GM19468 (cell line): ENCODE results near the gene TXNL4B.

Experiments
- ATAC-seq: cut with Tn5 transposase; IDR thresholded peaks from one replicate; pipeline ENCODE4 v1.9.1; 2021; ENCODE audit warnings: mild to moderate bottlenecking, moderate library complexity, moderate number of reproducible peaks; ENCODE audit not compliant: unreplicated experiment; ENCODE audit errors: extremely low read depth

The TXNL4B gene

DNA sequence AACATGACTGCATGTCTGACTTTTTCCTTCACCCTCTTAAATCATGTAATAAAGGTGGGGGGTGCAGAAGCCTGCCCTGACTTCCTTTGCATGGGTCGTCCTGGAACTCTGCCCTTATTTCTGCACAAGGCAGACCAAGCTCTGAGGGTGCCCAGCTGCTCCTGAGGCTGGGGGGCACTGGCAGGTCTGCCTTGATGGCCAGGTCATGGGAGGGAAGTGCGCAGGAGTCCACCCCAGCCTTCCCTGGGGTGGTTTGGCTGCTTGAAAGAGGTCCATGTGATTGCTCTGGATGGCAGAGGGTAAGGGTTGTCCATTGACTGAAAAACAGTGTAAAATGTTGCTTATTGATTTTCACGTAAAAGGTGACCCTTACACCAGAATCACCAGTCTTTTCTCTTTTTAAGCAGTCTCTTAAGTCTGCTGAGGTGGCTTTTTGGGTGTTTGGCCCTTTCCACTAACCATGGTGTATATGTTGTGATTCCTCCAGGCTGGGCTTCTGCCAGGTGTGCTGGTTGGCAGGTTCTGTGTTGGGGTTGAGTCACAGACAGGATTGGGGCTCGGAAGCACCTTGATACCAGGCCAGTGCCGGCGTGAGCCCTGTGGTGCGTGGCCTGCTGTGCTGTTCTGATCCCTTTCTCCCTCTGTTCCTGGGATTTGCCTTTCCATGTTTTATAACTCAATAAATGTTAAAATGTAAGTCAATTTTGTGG, 19.6 kb upstream of the TXNL4B start:
- ATAC-seq: no peak

- ATAC-seq: no peak
Observed at GRCh38 chr16:72112452-72112792, 19.0 kb upstream of the TXNL4B start.

- no peak for ATAC-seq
Observed at GRCh38 chr16:72111657-72112451, 18.4 kb upstream of the TXNL4B start.

GRCh38 chr16:72110662-72111615, 17.5 kb upstream of the TXNL4B start:
- no peak for ATAC-seq

- ATAC-seq: no peak
Observed at GRCh38 chr16:72109966-72110530, 16.6 kb upstream of the TXNL4B start.

DNA sequence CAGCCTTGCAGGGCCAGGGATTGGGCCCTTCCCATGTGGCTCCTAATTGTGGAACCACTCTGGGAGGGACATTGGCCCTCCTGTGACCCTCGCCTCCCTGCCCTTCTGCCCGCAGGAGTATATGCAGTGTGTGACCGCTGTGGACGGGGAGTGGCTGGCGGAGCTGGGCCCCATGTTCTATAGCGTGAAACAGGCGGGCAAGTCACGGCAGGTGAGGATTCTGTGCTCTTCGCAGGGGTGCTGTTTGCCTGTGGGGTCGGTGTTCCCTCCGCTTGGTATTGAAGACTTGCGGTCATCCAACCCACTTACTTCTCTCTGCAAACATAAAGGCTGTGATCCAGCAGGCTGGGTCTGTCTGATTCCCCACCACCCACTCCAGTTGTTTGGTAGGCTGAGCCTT, 15.9 kb upstream of the TXNL4B start:
- no peak for ATAC-seq

DNA sequence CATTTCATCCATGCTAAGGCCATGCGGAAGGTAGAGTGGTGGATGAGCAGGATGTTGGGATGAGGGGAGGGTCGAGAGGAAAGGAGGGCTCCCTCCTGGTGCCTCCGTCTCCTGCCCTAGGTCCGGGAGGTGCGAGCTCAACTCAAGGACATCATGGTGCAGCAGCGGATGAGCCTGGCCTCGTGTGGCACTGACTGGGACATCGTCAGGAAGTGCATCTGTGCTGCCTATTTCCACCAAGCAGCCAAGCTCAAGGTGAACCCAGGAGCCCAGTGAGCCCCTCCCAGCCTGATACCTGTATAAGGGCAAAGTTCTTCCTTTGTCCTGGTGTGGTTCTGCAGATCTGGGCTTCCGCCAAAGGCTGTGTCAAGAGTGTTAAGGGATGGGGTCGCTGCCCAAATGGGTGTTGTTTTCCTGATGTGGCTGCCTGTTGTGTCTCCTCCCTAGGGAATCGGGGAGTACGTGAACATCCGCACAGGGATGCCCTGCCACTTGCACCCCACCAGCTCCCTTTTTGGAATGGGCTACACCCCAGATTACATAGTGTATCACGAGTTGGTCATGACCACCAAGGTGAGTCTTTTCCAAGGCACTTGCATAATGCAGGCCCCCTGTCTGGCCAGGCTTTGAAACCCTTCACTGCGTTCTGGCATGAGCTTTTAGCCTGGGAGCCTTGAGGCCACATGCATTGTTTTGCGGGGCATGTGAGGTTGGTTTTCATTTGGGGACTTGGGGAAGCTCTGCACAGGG, 15.1 kb upstream of the TXNL4B start:
- no peak for ATAC-seq

DNA sequence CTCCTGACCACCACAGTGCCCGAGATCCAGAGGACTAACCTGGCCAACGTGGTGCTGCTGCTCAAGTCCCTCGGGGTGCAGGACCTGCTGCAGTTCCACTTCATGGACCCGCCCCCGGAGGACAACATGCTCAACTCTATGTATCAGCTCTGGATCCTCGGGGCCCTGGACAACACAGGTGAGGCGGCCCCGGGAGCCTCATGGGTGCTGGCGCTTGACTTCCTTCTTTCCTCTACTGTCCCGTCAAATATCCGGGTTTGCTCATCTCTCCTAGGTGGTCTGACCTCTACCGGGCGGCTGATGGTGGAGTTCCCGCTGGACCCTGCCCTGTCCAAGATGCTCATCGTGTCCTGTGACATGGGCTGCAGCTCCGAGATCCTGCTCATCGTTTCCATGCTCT, 14.0 kb upstream of the TXNL4B start:
- no peak for ATAC-seq

DNA sequence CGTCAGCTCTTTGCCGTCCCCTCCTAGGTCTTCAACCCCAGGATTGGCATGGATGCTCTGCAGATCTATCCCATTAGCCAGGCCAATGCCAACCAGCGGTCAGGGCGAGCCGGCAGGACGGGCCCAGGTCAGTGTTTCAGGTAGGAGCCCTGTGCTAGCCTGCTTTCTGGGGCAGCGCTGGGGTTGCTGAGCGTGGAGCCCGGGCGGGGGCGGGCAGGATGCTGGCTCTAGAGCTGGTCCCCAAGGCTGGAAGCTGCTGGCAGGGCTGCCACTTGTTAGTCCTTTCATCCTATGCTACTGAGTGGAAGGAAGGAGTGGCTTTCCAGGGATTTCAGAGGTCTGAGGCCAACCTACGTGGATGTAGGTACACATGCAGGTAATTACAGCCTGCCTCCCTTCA, 12.6 kb upstream of the TXNL4B start:
- ATAC-seq: no peak

- no peak for ATAC-seq
Observed at GRCh38 chr16:72104905-72105304, 11.5 kb upstream of the TXNL4B start.

DNA sequence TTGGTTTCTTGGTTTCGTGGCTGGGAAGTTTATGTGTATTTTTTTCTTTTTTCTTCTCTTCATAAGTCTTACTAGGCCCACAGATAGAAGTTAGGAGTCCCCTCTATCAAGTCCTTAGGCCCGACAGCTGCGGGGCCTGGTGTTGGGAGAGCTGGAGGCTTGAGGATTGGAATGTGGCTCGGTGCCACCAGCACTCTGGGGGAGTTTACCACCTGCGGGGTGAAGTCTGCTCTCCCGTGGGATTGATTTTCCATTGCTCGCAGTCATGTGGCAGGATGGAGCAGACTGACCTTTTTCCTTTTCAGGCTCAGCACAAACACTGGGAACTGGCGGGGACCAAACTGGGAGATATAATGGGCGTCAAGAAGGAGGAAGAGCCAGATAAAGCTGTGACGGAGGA, 7.8 kb upstream of the TXNL4B start:
- ATAC-seq: no peak

- ATAC-seq: no peak
Observed at GRCh38 chr16:72099377-72099818, 6.0 kb upstream of the TXNL4B start.

DNA sequence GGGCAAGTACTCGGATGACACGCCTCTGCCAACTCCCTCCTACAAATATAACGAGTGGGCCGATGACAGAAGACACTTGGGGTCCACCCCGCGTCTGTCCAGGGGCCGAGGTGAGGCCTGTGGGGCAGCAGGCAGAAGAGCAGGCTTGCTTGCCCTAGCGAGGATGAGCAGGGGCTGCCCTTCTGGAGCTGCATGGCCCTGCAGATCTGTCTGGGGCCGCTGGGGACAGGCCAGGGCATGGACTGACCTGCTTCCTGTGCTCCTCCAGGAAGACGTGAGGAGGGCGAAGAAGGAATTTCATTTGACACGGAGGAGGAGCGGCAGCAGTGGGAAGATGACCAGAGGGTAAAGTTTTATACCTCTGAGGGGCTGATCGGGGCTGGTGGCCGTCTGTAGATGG, 5.5 kb upstream of the TXNL4B start:
- ATAC-seq: no peak

- no peak for ATAC-seq
Observed at GRCh38 chr16:72094266-72094610, 818 bp upstream of the TXNL4B start.

DNA sequence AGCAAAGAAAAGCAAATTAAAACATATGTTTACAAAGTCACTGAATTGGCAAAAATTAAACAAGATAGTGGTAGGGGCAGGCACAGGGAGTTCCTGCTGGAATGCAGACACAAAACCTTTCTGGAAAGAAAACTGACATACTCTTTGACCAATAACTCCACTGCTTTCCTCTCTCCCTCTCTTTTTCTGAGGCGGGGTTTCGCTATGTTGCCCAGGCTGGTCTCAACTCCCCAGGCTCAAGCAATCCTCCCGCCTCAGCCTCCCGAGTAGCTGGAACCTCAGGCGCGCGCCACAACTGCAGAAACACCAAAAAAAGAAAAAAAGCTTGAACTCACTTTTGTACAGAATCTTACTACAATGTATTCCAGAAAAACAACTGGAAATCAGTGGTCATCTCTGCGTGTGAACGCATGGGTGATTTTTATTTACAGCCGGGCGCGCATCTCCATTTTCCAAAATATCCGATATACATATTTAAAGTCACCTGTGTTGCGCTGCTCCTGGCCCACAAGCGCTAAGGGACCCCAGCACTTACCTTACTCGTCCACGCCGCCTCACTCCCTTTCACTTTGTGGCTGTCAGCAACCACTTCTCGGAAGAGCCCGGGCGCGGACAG, 480 bp downstream of the TXNL4B start:
- no peak for ATAC-seq

DNA sequence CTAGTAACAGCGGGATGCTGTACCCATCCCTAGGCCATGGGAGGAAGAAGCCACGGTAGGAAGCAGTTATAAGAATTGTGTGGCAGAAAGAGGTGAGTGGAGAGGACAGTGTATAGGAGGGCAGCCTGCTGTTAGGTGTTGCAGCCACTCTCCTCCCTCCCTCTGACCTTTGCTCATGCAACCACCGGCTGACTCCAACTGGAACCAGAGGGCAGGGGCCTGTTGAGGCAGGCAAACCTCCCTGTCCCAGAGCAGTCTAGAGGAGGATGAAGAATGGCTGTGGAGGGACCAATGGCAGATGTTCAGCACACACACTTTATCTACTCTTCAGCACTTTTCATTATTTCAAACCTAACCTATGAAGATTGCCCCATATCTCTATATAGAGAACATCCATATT, 2.2 kb downstream of the TXNL4B start:
- no peak for ATAC-seq

GRCh38 chr16:72085002-72085401, 8.4 kb downstream of the TXNL4B start:
- no peak for ATAC-seq

DNA sequence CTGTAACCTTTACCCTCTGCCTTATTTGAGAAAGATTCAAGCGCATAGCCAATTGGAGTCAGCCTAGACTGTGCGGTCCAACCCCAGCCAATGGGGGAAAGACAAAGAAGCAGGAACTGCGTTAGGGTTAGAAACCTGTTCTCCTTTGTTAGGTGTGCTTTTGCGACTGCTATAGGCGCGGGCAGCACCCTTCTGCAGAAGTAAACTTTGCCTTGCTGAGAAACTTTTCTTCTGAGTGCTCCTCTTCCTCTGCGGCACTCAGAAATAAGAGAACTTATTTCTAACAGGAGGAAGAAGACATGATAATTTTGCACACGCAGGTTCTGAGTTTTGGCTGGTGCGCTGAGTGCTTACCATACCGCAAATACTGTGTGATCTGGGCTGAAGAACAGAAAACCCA, 9.0 kb downstream of the TXNL4B start:
- no peak for ATAC-seq

GRCh38 chr16:72083778-72084404, 9.5 kb downstream of the TXNL4B start:
- ATAC-seq: no peak
